Spleen (tissue), 7 donors: ENCODE measurements around the gene PLAC1.

Experiments
- CTCF ChIP-seq, 11 experiments: fragments of 200-600 bp in 7 of 11; fragments of 450-650 bp in 4 of 11; sonication (generic) in 4 of 11; IDR thresholded peaks in 8 of 11; conservative IDR thresholded peaks in 3 of 11; 1 replicate in 7 of 11; 2 replicates in 4 of 11; pipeline versions ENCODE4 v1.4.0 to v1.8.0; 2016 to 2021; ENCODE audit warnings: antibody characterized with exemption in 11 of 11, inconsistent platforms in 4 of 11, mild to moderate bottlenecking in 1 of 11
- POLR2A ChIP-seq, 3 donors: fragments of 450-650 bp; IDR thresholded peaks; one replicate each; pipeline ENCODE4 v1.5.1; 2017; ENCODE audit warnings: antibody characterized with exemption in 3 of 3, mild to moderate bottlenecking in 1 of 3
- donor health status: DM: no; HTN: no; CAD: no; lungs with moderate emphysema.
- donor health status: DM: no; HTN: no; CAD: no.
- donor health status: DM: no; HTN: no; CAD: no.

GRCh38 chrX:134543288-134543687, 115.0 kb downstream of the PLAC1 start:
- TF ChIP-seq CTCF (IDR thresholded peaks at IDR 0.05 in 8 of 11, conservative IDR thresholded peaks at IDR 0.05 in 3 of 11) (no peak), POLR2A (IDR thresholded peaks at IDR 0.05) (no peak)
